GM12874 (cell line): ENCODE results near the gene SLC7A5.

Experiments used
- TF ChIP-seq, protein P1 (sequence below): IDR thresholded peaks from 2 replicates; pipeline ENCODE4 v1.5.1; 2011; ENCODE audit warnings: low read depth, mild to moderate bottlenecking, control low read depth, low read length, moderate library complexity; ENCODE audit not compliant: insufficient read depth

The SLC7A5 gene

DNA sequence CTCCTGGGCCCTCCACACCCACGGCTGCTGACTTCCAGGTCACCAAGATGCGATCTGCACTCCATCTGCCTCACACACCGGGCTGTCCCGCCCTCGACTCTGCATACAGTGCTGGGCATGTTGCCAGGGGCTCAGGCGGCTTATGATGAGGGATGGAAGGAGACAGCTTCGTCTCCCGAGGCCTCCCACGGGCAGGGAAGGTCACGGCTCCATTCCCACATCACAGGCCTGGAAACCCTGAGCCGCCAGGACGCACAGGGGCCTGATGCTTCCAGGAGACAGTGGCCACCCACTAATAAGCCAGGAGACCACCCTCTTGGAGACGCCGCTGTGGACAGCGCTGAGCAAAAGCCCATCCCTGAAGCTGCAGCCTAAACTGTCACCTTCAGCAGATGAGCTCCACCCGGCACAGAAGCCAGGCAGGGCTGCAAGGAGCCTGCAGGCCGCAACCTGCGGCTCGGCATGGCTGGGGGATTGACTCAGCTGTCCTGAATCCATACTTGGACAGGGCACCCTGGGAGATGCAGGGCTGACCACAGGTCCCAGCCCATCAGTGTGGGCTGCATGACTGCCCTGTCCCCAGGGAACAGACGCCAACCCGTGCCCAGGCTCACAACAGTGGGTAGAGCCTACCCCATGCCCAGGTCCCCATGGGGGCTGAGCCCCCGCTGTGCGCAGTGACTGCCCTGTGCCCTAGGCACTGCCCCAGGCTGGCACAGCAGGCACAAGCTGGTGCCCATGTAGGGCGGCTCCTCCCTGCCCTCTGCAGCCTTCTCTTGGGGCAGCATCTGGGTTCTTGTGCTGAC is 34.4 kb downstream of the SLC7A5 start:
- TF ChIP-seq, protein P1, sequence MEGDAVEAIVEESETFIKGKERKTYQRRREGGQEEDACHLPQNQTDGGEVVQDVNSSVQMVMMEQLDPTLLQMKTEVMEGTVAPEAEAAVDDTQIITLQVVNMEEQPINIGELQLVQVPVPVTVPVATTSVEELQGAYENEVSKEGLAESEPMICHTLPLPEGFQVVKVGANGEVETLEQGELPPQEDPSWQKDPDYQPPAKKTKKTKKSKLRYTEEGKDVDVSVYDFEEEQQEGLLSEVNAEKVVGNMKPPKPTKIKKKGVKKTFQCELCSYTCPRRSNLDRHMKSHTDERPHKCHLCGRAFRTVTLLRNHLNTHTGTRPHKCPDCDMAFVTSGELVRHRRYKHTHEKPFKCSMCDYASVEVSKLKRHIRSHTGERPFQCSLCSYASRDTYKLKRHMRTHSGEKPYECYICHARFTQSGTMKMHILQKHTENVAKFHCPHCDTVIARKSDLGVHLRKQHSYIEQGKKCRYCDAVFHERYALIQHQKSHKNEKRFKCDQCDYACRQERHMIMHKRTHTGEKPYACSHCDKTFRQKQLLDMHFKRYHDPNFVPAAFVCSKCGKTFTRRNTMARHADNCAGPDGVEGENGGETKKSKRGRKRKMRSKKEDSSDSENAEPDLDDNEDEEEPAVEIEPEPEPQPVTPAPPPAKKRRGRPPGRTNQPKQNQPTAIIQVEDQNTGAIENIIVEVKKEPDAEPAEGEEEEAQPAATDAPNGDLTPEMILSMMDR, result no peak

DNA sequence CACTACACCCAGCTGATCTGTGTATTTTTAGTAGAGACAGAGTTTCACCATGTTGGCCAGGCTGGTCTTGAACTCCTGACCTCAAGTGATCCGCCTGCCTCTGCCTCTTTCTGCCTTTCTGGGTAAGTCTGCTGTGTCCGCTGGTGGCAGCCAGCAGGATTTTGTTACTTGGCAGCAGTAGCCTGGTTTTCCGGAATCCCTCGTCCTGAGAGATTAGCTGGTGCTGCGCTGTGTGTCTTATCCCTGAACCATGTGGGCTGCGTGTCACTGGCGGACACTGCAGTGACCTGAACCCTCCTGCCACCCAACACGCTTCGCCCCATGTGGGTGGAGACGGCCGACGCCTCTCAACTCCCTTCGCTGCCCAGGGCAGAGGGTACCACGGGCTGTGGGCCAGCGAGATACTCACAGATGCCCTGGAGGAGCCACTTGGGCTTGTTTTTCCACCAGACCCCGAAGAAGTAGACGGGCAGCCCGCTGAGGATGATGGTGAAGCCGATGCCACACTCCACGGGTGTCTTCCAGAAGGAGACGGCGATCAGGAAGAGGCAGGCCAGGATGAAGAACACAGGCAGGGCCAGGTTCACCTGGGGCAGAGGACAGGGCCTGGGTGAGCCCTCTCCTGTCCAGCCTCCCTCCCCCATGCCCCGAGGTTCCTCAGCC is 35.2 kb downstream of the SLC7A5 start:
- TF ChIP-seq, protein P1, result no peak

GRCh38 chr16:87833548-87833947 is 35.8 kb downstream of the SLC7A5 start:
- TF ChIP-seq, protein P1, result no peak

DNA sequence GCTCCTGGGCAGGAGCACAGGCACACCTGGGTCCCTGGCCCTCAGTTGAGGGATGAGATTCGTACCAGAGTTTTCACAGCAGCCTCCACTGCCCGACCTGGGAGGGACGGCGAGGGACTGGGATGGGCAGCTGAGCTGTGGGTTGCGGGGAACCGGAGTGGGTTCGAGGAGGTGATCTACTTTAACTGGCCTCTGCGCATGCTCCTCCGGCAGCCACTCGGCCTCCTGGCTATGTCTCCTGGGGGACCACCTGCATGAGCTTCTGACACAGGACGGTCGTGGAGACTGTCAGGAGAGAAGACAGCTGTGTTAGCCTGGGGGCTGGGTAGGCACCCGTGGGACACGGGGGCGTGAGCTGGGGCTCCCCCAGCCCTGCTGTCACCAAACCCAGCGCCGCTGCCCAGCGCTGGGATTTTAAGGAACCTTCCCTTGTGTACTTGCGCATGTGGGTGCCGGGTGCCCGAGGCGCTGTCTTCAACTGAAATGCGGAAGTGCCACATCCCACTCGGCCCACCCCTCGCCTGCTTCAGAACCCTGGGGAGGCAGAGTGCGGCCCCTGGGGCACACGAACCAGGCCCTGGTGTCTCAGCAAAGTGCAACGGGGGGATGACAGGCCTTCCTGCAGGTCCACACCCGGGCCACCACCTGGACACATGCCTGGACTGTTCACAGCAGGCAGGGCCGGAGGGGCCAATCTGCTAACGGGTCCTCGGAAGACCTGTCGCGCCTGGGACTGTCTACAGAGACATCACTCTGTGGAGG is 36.4 kb downstream of the SLC7A5 start:
- TF ChIP-seq, protein P1, result no peak

- TF ChIP-seq, protein P1, result no peak
These were observed 37.2 kb downstream of the SLC7A5 start for GRCh38 chr16:87832137-87832527.

DNA sequence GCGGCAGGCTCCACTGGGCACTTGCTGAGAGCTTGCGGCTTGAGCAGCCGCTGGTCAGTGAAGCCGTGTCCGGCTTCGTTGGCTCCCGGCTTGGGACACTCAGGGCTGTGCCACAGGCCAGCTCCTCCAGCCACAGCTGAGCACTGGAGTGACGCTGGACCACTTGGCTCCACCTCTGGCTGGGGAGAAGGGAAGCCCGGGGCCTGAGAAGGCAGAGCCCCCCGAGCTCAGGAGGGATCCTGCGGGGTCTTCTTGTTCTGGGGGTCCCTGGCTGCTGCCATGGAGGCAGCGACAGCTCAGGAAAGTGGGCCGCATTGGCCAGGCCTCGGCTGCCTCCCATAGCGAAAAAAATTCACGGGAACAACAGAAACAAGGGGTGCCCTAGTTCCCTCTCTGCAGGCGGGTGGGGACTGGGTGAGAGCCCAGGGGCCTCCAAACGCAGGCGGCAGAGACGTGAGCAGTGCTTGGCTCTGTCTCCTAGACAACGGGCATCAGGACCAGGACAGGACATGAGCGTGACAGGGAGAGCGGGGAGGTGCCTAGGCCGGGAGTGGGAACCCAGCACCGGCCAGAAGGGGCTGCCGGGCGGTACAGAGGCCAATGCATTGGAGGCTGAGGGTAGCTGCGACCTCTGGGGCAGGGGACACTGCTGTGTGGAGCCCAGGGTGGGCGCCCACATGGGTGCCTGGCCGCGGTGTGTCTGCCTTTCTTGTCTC is 37.7 kb downstream of the SLC7A5 start:
- TF ChIP-seq, protein P1, result no peak
